Mesodermal cell (in vitro differentiated cells): ENCODE measurements around the gene HSD3B2.
"Not testable (repeated sequence)": the region's sequence is repeated elsewhere in the genome, so short reads cannot be mapped to it uniquely, and the experiment has no call there.

Experiments
- H3K27ac ChIP-seq: 2 replicates; pipeline ENCODE4 v1.7.0; 2013; ENCODE audit warnings: mild to moderate bottlenecking, low read depth, low read length, moderate library complexity; ENCODE audit not compliant: severe bottlenecking
- H3K36me3 ChIP-seq: 2 replicates; pipeline ENCODE4 v1.7.1; 2013; ENCODE audit warnings: mild to moderate bottlenecking, low read length, moderate library complexity; ENCODE audit not compliant: control insufficient read depth, insufficient read depth
- H3K4me1 ChIP-seq: one replicate; pipeline ENCODE4 v1.7.1; 2013; ENCODE audit warnings: mild to moderate bottlenecking, low read length; ENCODE audit not compliant: insufficient read depth, control insufficient read depth, poor library complexity, severe bottlenecking
- H3K4me3 ChIP-seq: 2 replicates; pipeline ENCODE4 v1.7.0; 2013; ENCODE audit warnings: low read length, control low read depth, mild to moderate bottlenecking; ENCODE audit not compliant: insufficient read depth, poor library complexity, severe bottlenecking; ENCODE audit errors: extremely low read depth
- H3K9me3 ChIP-seq: 2 replicates; pipeline ENCODE4 v1.7.1; 2013; ENCODE audit warnings: mild to moderate bottlenecking, low read length, moderate library complexity; ENCODE audit not compliant: control insufficient read depth
- WGBS, 2 experiments: methylation state at CpG; one replicate each; pipeline ENCODE4 v1.1.5; 2013; ENCODE audit warnings: missing lambda C conversion rate in 2 of 2; ENCODE audit not compliant: insufficient coverage in 2 of 2; 5-methylcytosine and 5-hydroxymethylcytosine counted together

Gene HSD3B2

GRCh38 chr1:119376594-119376993, 38.4 kb upstream of the HSD3B2 start:
- no peak overlapping the region for H3K27ac ChIP-seq
- H3K36me3 ChIP-seq, result no peaks in the 10 kb centered on the region
- H3K4me3 ChIP-seq, result no peak overlapping the region
- 75 to 89% methylated on average over 1 of the region's 1 CpG for WGBS, 2 experiments
- H3K9me3 ChIP-seq, result no peaks in the 10 kb centered on the region
- H3K4me1 ChIP-seq, result peaks cover 4% of the 10 kb centered on the region

GRCh38 chr1:119377594-119377993, 37.4 kb upstream of the HSD3B2 start:
- not testable (repeated sequence) for H3K36me3 ChIP-seq, H3K9me3 ChIP-seq, H3K4me3 ChIP-seq, H3K4me1 ChIP-seq, H3K27ac ChIP-seq
- 50 to 83% methylated on average over 1 of the region's 2 CpGs for WGBS, 2 experiments

GRCh38 chr1:119379117-119379516, 35.8 kb upstream of the HSD3B2 start:
- H3K27ac ChIP-seq, result no peak overlapping the region
- no peaks in the 10 kb centered on the region for H3K36me3 ChIP-seq
- H3K9me3 ChIP-seq, result no peaks in the 10 kb centered on the region
- H3K4me1 ChIP-seq, result no peaks in the 10 kb centered on the region
- H3K4me3 ChIP-seq, result no peak overlapping the region
- WGBS, 2 experiments, result 100% methylated on average over 1 of the region's 1 CpG

- WGBS, 2 experiments, result 87 to 95% methylated on average over 1 of the region's 2 CpGs
- no peak overlapping the region for H3K27ac ChIP-seq
- no peak overlapping the region for H3K4me3 ChIP-seq
- no peaks in the 10 kb centered on the region for H3K9me3 ChIP-seq
- no peaks in the 10 kb centered on the region for H3K36me3 ChIP-seq
- H3K4me1 ChIP-seq, result no peaks in the 10 kb centered on the region
Measured at GRCh38 chr1:119380304-119380703, 34.6 kb upstream of the HSD3B2 start.

- Histone ChIP-seq H3K36me3 (no peaks in the 10 kb centered on the region), H3K4me1 (no peaks in the 10 kb centered on the region), H3K27ac (no peak overlapping the region), H3K9me3 (no peaks in the 10 kb centered on the region), H3K4me3 (no peak overlapping the region)
- WGBS, 2 experiments, result 94% methylated on average over 5 of the region's 5 CpGs
Measured at GRCh38 chr1:119380983-119381662, 33.8 kb upstream of the HSD3B2 start.

- Histone ChIP-seq H3K4me1 (no peaks in the 10 kb centered on the region), H3K27ac (no peak overlapping the region), H3K36me3 (no peaks in the 10 kb centered on the region), H3K9me3 (no peaks in the 10 kb centered on the region), H3K4me3 (no peak overlapping the region)
- WGBS, 2 experiments, result 74 to 94% methylated on average over 3 to 4 of the region's 4 CpGs
Measured at GRCh38 chr1:119384591-119384990, 30.4 kb upstream of the HSD3B2 start.

- no peak overlapping the region for H3K4me3 ChIP-seq
- H3K36me3 ChIP-seq, result no peaks in the 10 kb centered on the region
- H3K27ac ChIP-seq, result no peak overlapping the region
- H3K9me3 ChIP-seq, result no peaks in the 10 kb centered on the region
- WGBS, 2 experiments, result no CpG with 5 or more reads among the region's 1 CpG
- no peaks in the 10 kb centered on the region for H3K4me1 ChIP-seq
Measured at GRCh38 chr1:119385650-119386049, 29.3 kb upstream of the HSD3B2 start.

- H3K4me3 ChIP-seq, result no peak overlapping the region
- 35 to 60% methylated on average over 1 to 3 of the region's 3 CpGs for WGBS, 2 experiments
- no peaks in the 10 kb centered on the region for H3K9me3 ChIP-seq
- no peaks in the 10 kb centered on the region for H3K36me3 ChIP-seq
- H3K27ac ChIP-seq, result no peak overlapping the region
- no peaks in the 10 kb centered on the region for H3K4me1 ChIP-seq
Measured at GRCh38 chr1:119387858-119388257, 27.1 kb upstream of the HSD3B2 start.

GRCh38 chr1:119388450-119388849, 26.5 kb upstream of the HSD3B2 start:
- Histone ChIP-seq H3K27ac (no peak overlapping the region), H3K36me3 (no peaks in the 10 kb centered on the region), H3K4me1 (no peaks in the 10 kb centered on the region), H3K4me3 (no peak overlapping the region), H3K9me3 (no peaks in the 10 kb centered on the region)
- 78 to 82% methylated on average over 1 of the region's 1 CpG for WGBS, 2 experiments

- H3K27ac ChIP-seq, result no peak overlapping the region
- no peaks in the 10 kb centered on the region for H3K36me3 ChIP-seq
- no peaks in the 10 kb centered on the region for H3K4me1 ChIP-seq
- H3K9me3 ChIP-seq, result no peaks in the 10 kb centered on the region
- H3K4me3 ChIP-seq, result no peak overlapping the region
Measured at GRCh38 chr1:119390526-119390925, 24.4 kb upstream of the HSD3B2 start.

GRCh38 chr1:119391749-119392148, 23.2 kb upstream of the HSD3B2 start:
- Histone ChIP-seq H3K9me3 (no peaks in the 10 kb centered on the region), H3K36me3 (no peaks in the 10 kb centered on the region), H3K27ac (no peak overlapping the region), H3K4me3 (no peak overlapping the region), H3K4me1 (no peaks in the 10 kb centered on the region)
- WGBS, 2 experiments, result 91 to 94% methylated on average over 2 to 3 of the region's 3 CpGs
